GM18508 (cell line): ENCODE results near the gene NHERF2.

Experiments used
- ATAC-seq: cut with Tn5 transposase; IDR thresholded peaks from one replicate; pipeline ENCODE4 v1.9.1; 2021; ENCODE audit warnings: moderate number of reproducible peaks; ENCODE audit not compliant: insufficient read depth, unreplicated experiment

The NHERF2 gene

DNA sequence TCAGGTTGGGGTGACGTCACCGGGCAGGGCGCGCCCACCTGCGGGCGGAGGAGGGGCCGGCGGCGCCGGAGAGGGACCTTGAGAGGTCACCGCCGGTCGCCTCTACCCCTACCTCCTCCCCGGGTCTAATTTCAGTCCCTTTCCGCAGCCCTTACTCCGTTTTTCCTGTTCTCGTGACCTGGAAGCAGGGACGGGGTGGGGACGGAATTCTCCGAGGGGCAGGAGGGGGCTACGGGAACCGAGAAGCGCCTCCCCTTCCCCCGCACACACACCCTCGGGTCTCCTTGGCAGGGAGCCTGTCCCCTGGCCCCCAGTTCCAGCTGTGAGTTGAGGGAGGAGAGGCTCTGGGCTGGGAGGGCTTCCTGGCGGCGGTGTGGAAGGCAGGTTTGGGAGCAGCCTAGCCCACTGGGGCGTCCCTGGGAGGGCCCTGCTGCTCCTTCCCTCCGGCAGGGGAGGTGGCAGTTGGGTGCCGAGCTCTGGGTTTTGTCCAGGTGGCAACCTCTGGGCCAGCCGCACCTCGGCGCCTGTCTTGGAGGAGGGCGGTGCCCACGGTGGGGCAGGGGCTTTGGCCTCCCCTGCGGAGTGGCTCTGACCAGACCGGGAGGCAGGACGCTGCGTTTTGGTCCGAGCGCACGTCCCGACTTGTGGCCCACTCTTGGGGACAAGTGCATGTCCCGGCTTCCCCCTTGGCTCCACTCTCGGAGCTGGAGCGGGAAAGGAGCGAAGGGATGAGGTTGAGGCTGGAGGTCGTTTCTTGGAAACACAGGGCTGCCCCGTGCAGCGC, 36.2 kb upstream of the NHERF2 start:
- ATAC-seq = no peak

DNA sequence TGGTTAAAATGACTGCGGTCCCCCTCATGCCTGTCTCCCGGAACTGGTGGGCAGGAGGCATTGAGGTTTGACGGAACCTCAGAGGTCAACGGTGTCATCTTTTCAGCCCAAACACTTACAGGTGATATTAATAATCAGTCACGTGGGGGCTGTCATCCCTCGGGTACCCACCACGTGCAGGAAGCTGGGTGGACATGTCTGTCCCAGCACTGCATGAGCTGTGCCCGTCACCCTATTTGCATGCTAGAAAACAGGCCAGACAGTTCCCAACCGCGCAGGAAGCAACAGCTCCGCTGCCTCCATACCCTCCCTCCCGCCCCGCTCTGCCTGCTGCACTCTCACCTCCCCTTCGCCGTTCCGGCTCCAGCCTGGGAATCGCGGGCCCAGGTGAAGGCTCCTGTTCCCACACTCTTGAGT, 35.6 kb upstream of the NHERF2 start:
- no peak for ATAC-seq

DNA sequence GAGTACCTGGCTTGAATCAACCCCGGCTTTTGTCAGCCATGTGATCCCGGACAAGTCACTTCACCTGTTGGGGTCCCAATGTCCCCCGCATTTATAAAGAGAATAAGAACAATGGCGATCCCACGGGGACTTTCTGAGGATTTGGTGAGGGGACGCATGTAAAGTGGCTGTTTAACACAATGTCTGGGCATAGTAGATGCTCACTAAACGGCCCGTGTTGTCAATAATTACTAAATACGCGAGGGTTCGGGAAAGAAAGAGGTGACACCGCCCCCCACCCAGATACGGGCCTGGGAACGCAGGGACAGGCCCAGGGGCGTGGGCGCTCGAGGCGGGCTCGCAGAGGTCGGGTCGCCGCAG, 35.1 kb upstream of the NHERF2 start:
- ATAC-seq = no peak

DNA sequence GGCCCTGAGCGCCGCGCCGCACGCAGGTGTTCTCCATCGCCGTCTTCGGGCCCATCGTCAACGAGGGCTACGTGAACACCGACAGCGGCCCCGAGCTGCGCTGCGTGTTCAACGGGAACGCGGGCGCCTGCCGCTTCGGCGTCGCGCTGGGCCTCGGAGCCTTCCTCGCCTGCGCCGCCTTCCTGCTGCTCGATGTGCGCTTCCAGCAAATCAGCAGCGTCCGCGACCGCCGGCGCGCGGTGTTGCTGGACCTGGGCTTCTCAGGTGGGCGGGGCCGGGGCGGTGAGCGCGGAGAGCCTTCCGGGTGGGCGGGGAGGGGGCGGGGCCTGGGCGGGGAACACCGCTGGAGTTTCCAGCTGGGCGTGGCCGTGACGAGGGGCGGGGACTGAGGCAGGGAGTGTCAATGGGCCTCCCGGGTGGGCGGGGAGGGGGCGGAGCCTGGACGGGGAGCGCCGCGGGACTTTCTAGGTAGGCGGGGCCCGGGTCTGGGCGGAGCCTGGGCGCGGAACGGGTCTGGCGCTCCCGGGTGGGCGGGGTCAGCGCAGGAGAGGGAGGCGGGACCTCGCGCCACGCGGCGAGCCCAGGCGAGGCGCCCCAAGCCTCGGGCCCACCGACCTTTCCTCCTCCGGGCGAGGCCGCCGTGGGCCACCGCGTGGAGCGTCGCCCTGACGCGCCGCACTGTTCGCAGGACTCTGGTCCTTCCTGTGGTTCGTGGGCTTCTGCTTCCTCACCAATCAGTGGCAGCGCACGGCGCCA, 34.6 kb upstream of the NHERF2 start:
- no peak for ATAC-seq

DNA sequence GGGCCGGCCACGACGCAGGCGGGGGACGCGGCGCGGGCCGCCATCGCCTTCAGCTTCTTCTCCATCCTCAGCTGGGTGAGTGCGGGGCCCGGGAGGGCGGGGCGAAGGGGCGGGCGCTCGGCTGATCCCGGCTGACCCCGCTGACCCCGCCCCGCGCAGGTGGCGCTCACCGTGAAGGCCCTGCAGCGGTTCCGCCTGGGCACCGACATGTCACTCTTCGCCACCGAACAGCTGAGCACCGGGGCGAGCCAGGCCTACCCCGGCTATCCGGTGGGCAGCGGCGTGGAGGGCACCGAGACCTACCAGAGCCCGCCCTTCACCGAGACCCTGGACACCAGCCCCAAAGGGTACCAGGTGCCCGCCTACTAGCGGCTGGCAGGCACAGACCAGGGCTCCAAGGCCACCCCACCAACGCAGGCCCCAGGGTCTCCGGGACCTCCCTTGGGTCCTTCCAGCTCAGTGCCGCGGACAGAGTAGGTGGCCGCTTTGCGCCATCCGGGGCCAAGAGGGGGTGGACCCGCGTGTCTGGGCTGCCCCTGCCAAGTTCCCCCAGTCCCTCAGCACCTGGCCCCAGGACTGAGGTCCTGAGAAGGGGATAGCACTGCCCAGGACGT, 33.9 kb upstream of the NHERF2 start:
- no peak for ATAC-seq

DNA sequence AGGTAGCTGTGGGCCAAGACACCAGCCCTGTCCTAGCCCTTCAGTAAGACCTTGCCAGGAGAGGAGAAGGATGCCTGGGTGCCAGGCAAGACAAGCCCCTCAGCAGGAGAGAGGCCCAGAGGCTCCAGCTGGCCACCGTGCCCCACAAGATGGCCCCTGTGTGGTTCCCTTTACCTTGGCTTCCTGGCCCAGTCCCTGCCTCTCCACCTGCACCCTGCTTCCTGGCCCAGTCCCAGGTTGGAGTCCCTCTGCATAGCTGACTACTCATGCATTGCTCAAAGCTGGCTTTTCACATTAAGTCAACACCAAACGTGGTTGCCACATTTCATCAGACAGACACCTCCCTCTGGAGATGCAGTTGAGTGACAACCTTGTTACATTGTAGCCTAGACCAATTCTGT, 33.0 kb upstream of the NHERF2 start:
- ATAC-seq = no peak

DNA sequence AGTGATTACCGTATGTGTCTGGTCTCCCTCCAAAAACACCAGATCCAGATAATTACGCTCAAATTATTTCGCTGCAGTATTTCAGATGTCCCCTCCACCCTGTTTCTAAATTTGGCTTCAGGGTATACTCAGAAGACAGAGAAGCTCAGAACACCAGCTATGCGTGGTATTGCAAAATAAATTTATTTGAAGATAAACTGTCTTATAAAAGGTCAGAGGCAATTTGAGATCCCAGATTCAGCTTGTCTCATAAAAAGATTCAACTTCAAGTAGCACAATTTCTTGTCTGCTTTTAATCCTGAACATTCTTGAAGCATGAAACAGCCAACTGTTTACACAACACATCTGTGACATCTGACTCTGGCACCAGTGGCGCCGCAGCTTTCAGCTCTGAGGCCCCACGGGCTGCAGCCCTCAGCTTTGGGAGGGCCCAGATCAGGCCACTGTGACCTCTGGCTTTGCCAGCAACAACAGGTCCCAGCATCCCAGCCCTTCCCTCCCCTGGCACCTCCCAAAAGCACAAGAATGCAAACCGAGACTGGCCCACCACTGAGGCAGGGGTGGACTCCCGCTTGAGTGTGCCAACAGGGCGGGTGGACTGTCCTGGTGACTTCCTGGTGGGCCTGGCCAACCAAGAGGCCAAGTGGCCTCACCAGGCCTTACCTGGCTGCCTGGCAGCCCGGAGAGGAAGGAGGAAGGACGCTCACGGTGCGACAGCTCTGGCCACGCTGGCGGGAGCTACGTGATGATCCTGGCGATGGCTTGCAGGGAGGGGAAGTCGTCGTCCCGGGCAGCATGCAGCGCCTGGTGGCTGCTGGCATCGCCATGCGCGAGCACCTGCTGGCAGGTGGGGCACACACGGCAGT, 29.0 kb upstream of the NHERF2 start:
- ATAC-seq = no peak

DNA sequence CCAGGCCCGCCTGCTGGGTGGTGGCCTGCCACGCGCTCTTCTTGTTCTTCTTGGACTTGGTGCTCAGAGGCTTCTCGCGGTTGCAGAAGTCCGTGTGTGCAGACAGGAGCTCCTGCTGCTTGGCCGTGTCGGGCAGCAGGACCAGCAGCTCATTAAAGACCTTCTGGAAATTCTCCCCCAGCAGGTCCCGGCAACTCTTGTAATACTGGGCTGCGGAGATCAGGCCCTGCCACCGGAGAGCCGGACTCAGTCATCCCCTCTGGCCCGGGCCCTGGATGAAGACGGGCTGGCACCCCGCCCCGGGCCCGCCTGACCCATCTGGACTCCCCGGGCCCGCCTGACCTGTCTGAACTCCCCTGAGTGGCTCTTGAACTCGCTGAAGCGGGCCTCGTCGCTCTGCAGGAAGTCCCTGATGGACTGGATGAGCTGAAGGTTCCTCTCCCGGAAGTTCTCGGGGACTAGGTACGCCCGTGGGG, 28.3 kb upstream of the NHERF2 start:
- no peak for ATAC-seq

DNA sequence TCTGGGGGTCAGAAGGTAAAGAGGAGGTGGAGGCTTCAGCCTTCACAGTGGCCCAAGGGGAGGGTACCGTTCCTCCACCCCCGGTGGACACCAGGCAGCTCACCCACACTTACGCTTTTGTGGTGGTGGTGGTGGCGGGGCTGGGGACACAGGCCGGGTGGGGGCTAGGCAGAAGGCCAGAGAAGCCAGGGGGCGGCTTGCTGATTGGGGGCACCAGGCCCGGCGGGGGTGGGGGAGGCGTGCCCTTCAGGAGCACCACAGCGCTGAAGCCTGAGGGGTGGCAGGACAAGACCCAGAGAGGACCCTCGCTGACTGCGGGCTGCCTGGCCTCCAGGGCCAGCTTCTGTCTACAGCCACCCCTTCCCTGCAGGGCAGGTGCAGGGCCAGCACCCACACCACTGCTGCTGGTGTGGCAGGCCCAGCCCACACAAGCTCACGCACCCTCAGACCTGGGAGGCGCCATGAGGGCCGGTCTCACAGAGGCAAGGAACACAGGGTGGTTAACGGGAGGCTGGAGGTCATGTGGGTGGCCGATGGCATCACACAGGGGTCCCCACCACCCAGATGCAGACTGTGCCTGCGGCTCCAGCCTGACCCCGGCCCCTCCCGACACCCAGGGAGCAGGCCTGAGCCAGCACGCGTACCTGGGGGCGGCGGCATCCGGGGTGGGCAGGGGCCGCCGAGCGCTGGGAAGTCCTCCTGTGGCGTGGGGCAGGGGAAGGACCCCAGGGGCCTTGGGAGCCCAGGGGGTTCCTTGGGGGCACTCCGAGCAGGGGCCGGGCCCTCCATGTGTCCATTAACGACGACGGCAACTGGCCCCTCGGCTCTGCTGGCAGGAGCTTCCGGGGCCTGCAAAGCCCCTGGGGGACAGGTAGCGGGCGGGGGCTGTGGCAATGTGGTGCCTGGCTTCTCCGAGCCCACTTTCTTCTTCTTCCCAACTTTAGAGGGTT, 27.6 kb upstream of the NHERF2 start:
- ATAC-seq = no peak

DNA sequence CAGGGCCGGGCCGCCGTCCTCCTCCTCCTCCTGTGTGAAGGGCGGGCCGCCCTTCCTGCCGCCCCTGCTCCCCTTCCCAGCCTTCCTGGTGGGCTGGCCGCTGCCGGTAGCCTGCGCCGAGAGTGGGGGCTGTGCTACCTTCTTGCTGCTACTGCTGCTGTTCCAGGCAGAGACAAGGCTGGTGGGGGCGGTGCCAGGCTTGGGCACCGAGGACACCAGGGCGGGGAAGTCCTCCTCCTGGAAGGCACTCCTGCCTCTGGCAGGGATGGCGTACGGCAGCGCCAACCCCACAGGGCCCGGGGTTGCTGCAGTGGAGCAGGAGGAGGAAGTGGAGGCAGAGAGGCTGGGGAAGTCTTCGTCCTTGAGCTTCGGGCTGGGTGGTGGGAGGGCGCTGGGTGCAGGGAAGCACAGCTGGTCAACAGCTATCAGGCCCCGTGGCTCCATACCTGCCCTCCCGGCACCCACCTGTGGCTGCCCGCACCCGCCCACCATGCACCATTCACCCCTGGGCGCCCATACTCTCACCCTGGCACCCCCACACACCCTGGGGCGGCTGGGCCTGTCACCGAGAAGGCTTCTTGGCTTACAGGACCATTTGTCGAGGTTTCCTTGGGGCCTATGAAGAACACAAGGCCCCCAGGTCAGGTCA, 26.7 kb upstream of the NHERF2 start:
- ATAC-seq = no peak

DNA sequence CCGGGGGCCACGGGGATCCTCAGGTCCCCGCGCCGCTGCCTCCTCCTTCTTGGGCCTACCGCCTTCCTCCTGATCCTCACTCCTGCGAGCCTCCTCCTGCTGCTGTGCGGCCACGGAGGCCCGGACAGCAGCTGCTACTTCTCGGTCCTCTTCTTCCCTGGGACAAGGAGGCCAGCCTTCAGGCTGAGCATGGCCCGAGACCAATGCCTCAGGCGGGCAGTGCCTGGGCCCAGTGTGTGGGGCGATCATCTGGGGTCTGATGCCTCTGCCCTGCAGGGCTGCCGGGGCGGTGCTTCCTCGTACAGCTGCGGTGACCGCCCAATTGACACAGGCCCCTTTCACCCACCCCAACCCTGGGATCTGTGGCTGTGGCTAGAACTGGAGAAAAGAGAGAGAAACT, 25.7 kb upstream of the NHERF2 start:
- ATAC-seq = no peak

DNA sequence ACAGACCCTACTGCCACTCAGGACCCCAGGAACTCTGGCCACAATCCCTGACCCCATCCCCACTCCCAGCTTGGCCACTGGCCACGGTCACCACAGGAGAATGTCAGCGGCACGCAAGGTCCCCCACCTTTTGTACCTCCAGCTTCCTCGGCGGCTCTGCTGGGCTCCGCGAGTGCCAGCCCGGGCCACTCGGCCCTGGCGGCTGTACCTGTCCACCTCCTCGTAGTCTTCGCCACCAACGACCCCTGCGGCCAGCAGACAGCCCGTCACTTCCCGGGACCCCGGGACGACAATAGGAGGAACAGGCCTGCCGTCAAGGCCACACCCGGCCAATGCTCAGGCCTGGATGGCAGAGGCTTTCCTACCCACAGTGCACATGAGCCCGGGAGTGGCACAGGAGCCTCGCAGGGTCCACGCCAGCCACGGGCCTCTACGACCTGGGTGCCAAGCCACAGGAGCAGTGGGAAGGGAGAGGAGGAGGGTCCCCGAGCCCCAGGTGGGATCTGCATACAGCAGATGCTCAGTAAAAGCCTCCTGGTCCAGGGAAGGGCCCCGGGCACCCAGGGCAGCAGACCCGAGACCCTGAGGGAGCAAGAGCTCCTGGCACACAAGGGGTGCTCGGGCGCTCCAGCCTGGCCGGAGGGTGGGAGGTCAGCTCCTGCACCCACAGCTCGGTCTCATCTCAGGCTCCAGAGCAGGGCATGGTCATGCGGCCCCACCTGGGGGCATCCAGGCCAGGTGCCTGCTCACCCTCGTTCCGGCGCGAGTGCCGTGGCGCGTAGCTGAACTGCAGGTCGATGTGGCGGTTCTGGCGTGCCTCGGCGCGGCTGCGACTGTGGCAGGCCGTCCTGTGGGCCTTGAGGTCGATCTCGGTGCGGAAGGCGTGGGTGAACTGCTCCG, 25.0 kb upstream of the NHERF2 start:
- ATAC-seq = no peak

DNA sequence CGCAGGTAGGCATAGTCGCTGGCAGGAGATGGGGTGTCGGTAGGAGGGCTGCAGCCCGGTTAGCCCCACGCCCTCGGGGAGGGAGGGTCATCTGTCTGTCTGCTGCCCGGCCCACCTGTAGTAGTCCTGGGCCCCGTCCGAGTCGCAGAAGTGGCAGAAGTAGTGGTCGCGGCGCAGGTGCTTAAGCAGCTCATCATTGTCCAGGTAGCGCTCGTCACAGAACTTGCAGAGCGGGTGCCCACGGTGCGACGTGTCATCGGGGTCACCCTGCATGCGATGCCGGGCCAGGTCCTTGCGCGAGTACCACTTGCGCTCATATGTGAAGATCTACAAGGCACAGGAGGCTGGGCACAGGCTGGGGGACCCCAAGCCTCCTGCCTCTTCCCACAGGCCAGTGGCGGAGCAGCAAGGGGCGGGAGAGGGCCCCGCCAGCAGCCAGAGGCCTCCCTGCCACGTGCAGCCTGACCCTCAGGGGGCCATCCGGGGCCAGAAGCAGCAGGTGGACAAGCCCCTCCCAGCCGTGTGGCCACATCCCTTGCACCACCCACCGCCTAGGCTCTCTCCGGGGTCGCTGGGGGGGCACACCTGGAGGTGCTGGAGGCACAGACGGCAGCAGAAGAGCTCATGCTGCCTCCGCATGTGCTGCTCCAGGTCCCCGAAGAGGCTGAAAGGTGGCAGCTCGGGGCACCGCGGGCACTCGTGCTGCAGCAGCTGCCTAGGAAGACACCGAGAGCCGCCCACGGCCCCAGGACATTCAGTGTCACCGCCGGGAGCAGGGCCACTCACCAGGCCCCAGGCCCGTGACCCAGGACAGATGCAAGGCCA, 24.1 kb upstream of the NHERF2 start:
- ATAC-seq = no peak

DNA sequence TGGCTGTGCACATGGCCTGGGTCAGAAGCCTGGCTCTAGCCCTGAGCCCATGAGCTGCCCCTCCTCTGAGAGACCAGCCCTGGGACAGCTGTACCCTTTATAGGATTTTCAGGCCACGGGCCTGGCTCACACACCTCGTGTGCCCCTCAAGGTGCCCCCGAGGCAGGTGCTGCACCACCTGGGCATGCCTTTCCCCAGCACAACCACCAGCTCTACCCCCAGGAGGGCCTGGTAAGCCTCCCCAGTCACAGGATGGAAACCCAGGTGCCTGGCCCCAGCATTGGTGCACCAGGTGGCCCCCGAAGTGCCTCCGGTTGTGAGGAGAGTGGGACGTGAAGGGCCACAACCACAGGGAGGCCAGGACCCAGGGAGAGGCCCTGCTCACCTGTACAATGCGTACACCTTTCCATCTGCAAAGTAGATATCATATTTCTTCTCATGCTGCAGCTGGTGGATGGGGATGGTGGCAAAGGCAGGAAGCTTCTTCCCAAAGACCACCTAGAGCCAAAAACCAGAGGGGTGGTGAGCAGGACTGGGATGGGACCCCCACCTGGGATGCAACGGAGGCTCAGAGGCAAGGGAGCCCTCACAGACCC, 23.4 kb upstream of the NHERF2 start:
- ATAC-seq = no peak

DNA sequence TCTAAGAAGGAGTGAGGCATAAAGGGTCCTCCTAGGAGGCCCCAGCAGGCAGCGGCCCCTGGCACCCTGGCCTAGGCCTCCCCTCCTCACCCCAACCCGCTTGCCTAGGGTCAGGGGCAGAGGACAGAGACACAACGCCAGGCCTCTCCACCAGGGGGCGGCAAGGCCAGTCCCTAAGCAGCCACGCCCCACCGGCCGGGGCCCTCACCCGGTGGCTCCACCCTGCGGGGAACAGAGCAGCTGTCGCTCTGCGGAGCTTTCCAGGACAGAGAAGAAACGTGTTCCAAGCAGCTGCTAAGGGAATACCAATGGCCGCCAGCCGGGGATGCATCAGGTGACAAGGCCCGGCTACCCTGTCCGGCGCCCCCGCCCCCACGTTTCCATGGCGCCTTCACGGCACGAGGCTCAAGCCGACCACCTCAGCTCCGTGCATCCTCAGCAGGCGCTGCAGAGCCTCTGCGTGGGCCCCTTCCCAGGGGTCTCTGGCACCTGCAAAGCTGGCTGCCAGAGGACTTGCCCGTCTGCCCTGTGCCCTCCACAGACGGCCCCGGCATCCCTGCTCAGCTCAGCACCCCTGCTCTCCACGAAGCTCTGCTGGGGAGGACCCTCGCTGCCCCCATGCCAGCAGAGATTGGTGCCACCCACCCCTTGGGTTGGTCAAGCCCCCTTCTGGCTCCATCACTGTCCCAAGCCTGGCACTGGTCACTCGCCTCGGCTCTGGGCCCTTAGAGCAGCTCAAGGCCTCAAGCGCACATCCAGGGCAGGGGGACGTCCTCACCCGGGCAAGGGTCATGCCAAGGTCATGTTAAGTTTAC, 22.7 kb upstream of the NHERF2 start:
- no peak for ATAC-seq
